PC-9 (cell line): ENCODE measurements around the gene OGN. TPM values are rescaled to one million over a fixed set of nuclear protein-coding genes. Genes with fewer than 3 reads are reported as not detected.

Source experiments
- BruUV-seq: library from RNA; stranded (reverse); fragments of 400-500 nt; replicated peaks from 2 replicates; lab custom pipeline; 2021; lab: Mats Ljungman, UMichigan
- CTCF ChIA-PET: fragments of 300-600 bp; sonication (Branson Sonifier 250); formaldehyde crosslinking; loops from one replicate; lab custom pipeline; 2022; ENCODE audit warnings: antibody characterized with exemption; lab: Charles Lee
- POLR2A ChIA-PET: fragments of 300-600 bp; sonication (Branson Sonifier 250); formaldehyde crosslinking; loops from one replicate; lab custom pipeline; 2022; ENCODE audit warnings: antibody characterized with exemption; ENCODE audit not compliant: unreplicated experiment; lab: Charles Lee
- DNase-seq, 2 experiments: peaks; one replicate each; pipeline versions ENCODE4 v3.0.0 to v3.0.0-alpha.2; 2015 to 2022; ENCODE audit warnings: mixed read lengths in 1 of 2
- H2AFZ ChIP-seq: fragments of 200-600 bp; sonication (generic); 2 replicates; pipeline ENCODE4 v1.8.1; 2017; ENCODE audit warnings: antibody characterized with exemption
- H3F3A ChIP-seq: fragments of 200-600 bp; sonication (generic); 2 replicates; pipeline ENCODE4 v1.8.1; 2017; ENCODE audit warnings: antibody characterized with exemption, mild to moderate bottlenecking, low read depth; ENCODE audit not compliant: insufficient read depth
- H3K27ac ChIP-seq: fragments of 200-600 bp; sonication (generic); 2 replicates; pipeline ENCODE4 v1.6.1; 2016; ENCODE audit warnings: mixed run types
- H3K27me3 ChIP-seq: fragments of 200-600 bp; sonication (generic); 2 replicates; pipeline ENCODE4 v1.6.1; 2016; ENCODE audit warnings: low read depth, mixed run types; ENCODE audit not compliant: insufficient read depth
- H3K36me3 ChIP-seq: fragments of 200-600 bp; sonication (generic); 2 replicates; pipeline ENCODE4 v1.6.1; 2016; ENCODE audit warnings: low read depth, mixed run types
- H3K4me1 ChIP-seq: fragments of 200-600 bp; sonication (generic); replicated peaks from 2 replicates; pipeline ENCODE4 v1.6.1; 2016; ENCODE audit warnings: mixed run types; ENCODE audit not compliant: insufficient read depth
- H3K4me2 ChIP-seq: fragments of 200-600 bp; sonication (generic); 2 replicates; pipeline ENCODE4 v1.6.1; 2017; ENCODE audit warnings: mixed run types
- H3K4me3 ChIP-seq: fragments of 200-600 bp; sonication (generic); 2 replicates; pipeline ENCODE4 v1.6.1; 2016; ENCODE audit warnings: mixed run types
- H3K79me2 ChIP-seq: fragments of 200-600 bp; sonication (generic); 2 replicates; pipeline ENCODE4 v1.6.1; 2017; ENCODE audit warnings: low read depth, mixed run types
- H3K9me2 ChIP-seq: fragments of 200-600 bp; sonication (generic); 2 replicates; pipeline ENCODE4 v1.8.1; 2017; ENCODE audit warnings: mild to moderate bottlenecking; ENCODE audit not compliant: insufficient read depth
- H3K9me3 ChIP-seq: fragments of 200-600 bp; sonication (generic); 2 replicates; pipeline ENCODE4 v1.8.1; 2016; ENCODE audit warnings: low read depth; ENCODE audit not compliant: insufficient read depth
- H4K20me1 ChIP-seq: fragments of 200-600 bp; sonication (generic); 2 replicates; pipeline ENCODE4 v1.8.1; 2017; ENCODE audit not compliant: insufficient read depth
- CTCF ChIP-seq: fragments of 200-600 bp; sonication (generic); conservative IDR thresholded peaks from 2 replicates; pipeline ENCODE4 v1.6.1; 2017; ENCODE audit warnings: mixed run types, antibody characterized with exemption, mild to moderate bottlenecking, moderate library complexity
- EZH2 ChIP-seq: fragments of 200-600 bp; sonication (generic); IDR thresholded peaks from 2 replicates; pipeline ENCODE4 v1.8.0; 2017; ENCODE audit warnings: antibody characterized with exemption, low read depth
- intact Hi-C: fragments of 100-400 bp; cut with micrococcal nuclease; formaldehyde crosslinking; loops from one replicate; pipeline ENCODE4 v1.10.0; 2022; ENCODE audit not compliant: unreplicated experiment
- total RNA-seq: library from RNA; stranded (reverse); gene quantifications from 2 replicates; pipeline ENCODE4 v1.2.3, GENCODE V29; 2021

Gene OGN
- total RNA-seq, 1 experiment from 2014 or later, result not detected

DNA sequence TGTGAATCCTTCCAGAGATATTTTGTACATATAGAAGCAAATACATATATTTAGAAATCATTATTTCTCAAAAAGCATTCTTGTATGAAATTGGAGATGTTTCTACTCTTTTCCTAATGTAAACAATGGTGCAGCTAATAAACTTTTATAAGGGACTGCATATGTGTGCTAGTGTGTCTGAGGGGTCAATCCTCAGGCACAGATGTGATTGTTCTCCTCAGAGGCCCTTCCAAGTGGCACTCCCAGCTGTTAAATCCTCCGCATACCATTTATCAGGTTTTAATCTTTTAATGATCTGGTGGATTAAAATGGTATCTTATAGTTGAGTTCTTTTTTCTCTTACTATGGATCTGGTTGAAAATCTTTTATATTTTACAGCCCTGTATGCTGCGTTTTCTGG lies 25.5 kb upstream of the OGN start:
- Histone ChIP-seq H3K9me3 (no peaks in the 10 kb centered on the region), H3K79me2 (no peaks in the 10 kb centered on the region), H4K20me1 (no peaks in the 10 kb centered on the region), H3K4me2 (no peak overlapping the region), H3K4me1 (no peaks in the 10 kb centered on the region), H3K27me3 (no peaks in the 10 kb centered on the region), H3K4me3 (no peak overlapping the region), H3K27ac (no peak overlapping the region), H3K36me3 (no peaks in the 10 kb centered on the region), H2AFZ (no peak overlapping the region), H3F3A (no peaks in the 10 kb centered on the region), H3K9me2 (no peaks in the 10 kb centered on the region)
- intact Hi-C loops, result no loop called here
- CTCF ChIA-PET, result no interaction called here
- no peak for DNase-seq
- TF ChIP-seq CTCF, result no peak
- no peak for TF ChIP-seq EZH2
- POLR2A ChIA-PET, result no interaction called here
- no TSS peak for BruUV-seq

DNA sequence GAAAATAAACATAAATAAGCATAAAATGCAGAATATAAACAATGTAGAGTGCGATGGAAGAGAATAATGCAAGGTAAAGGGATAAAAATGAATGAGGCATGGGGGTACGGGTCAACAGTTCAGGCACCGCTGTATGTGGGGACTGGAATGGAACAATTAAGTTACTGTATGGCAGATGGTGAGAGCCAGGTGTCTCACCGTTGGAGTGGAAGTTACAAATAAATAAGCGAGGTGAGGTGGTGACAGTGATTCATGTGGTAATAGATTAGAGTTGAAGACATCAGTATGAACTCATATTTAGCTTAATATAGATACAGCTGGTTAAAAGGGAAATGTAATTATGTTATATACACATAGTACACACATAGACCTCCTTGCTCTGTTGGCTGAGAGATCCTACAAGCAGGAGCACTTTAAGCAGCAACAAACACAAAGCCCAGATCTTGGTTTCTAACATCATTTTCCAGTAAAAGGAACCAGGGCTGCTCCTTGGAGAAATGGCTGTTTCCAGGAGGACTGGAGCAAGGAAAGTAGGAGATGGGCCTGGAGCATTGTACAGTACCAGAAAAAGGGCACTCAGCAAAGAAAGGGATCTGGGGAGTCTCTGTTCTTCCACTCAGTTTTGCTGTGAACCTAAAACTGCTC lies 22.2 kb upstream of the OGN start:
- no TSS peak for BruUV-seq
- intact Hi-C loops, result no loop called here
- H3K27ac ChIP-seq, result no peak overlapping the region
- no peak overlapping the region for H3K4me3 ChIP-seq
- no peaks in the 10 kb centered on the region for H3K9me2 ChIP-seq
- no peaks in the 10 kb centered on the region for H3F3A ChIP-seq
- no peaks in the 10 kb centered on the region for H3K9me3 ChIP-seq
- ChIA-PET POLR2A (no interaction called here), CTCF (interaction anchor here (0.6 kb wide), 1 partner anchor 627 kb away, joined by 4 read pairs; no protein-coding TSS in a partner anchor)
- H3K4me2 ChIP-seq, result no peak overlapping the region
- TF ChIP-seq EZH2, result no peak
- TF ChIP-seq CTCF, result no peak
- H3K4me1 ChIP-seq, result no peaks in the 10 kb centered on the region
- DNase-seq, result no peak
- H3K79me2 ChIP-seq, result no peaks in the 10 kb centered on the region
- no peaks in the 10 kb centered on the region for H3K27me3 ChIP-seq
- no peak overlapping the region for H2AFZ ChIP-seq
- no peaks in the 10 kb centered on the region for H3K36me3 ChIP-seq
- no peaks in the 10 kb centered on the region for H4K20me1 ChIP-seq

DNA sequence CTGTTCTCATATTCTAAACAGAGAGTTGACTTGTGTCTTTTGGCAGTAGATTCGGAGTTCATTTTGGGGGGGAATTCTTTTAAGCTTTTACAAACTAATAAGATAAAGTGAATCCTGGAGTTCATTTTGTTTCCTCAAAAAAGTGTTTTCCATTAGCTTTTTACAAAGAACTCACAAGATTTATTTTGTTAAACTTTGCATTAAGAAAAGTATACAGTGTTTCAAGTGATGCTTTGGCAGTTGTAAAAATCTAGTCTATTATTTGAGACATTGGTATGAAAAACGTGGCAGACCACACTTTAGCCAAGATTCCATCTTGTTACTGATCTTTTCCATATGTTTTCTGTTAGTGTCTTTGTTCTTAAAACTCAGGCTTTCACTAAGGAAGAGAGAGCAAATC lies 21.1 kb upstream of the OGN start:
- no peak overlapping the region for H3K27ac ChIP-seq
- H3K4me3 ChIP-seq, result no peak overlapping the region
- H3K79me2 ChIP-seq, result no peaks in the 10 kb centered on the region
- BruUV-seq, result no TSS peak
- H3K4me1 ChIP-seq, result no peaks in the 10 kb centered on the region
- no peak for DNase-seq
- ChIA-PET POLR2A (no interaction called here), CTCF (no interaction called here)
- no peaks in the 10 kb centered on the region for H3K9me3 ChIP-seq
- no peaks in the 10 kb centered on the region for H3K36me3 ChIP-seq
- no peaks in the 10 kb centered on the region for H3F3A ChIP-seq
- no peaks in the 10 kb centered on the region for H4K20me1 ChIP-seq
- no peak overlapping the region for H2AFZ ChIP-seq
- H3K9me2 ChIP-seq, result no peaks in the 10 kb centered on the region
- no peaks in the 10 kb centered on the region for H3K27me3 ChIP-seq
- H3K4me2 ChIP-seq, result no peak overlapping the region
- intact Hi-C loops, result no loop called here
- no peak for TF ChIP-seq EZH2
- TF ChIP-seq CTCF, result no peak
